ENCODE data around the gene SDR42E2.
"Not testable (repeated sequence)": the region's sequence is repeated elsewhere in the genome, so short reads cannot be mapped to it uniquely, and the experiment has no call there.

SDR42E2 gene

GRCh38 chr16:22171953-22172352 lies 9.6 kb downstream of the SDR42E2 start:
- Histone ChIP-seq H2AFZ (ENCODE audit: low read depth, low read length) (no peak overlapping the region), H3K27me3 (ENCODE audit: insufficient read depth, low read length) (no peaks in the 10 kb centered on the region), H3K9me3 (ENCODE audit: low read length) (no peaks in the 10 kb centered on the region), H3K4me1 (ENCODE audit: insufficient read depth, low read length) (no peaks in the 10 kb centered on the region), H3K36me3 (ENCODE audit: insufficient read depth, low read length) (no peaks in the 10 kb centered on the region), H3K4me3 (ENCODE audit: low read length) (no peak overlapping the region)

GRCh38 chr16:22172642-22173041 lies 10.3 kb downstream of the SDR42E2 start:
- not testable (repeated sequence) for H3K36me3 ChIP-seq (ENCODE audit: insufficient read depth, low read length); H3K27me3 ChIP-seq (ENCODE audit: insufficient read depth, low read length); H2AFZ ChIP-seq (ENCODE audit: low read depth, low read length); H3K4me3 ChIP-seq (ENCODE audit: low read length); H3K4me1 ChIP-seq (ENCODE audit: insufficient read depth, low read length); H3K9me3 ChIP-seq (ENCODE audit: low read length)

GRCh38 chr16:22174642-22175041 lies 12.3 kb downstream of the SDR42E2 start:
- no peaks in the 10 kb centered on the region for H3K36me3 ChIP-seq (ENCODE audit: insufficient read depth, low read length)
- no peaks in the 10 kb centered on the region for H3K9me3 ChIP-seq (ENCODE audit: low read length)
- H3K4me1 ChIP-seq (ENCODE audit: insufficient read depth, low read length) = no peaks in the 10 kb centered on the region
- no peak overlapping the region for H3K4me3 ChIP-seq (ENCODE audit: low read length)
- no peak overlapping the region for H2AFZ ChIP-seq (ENCODE audit: low read depth, low read length)
- H3K27me3 ChIP-seq (ENCODE audit: insufficient read depth, low read length) = no peaks in the 10 kb centered on the region

GRCh38 chr16:22177968-22178930 lies 15.9 kb downstream of the SDR42E2 start:
- H3K27me3 ChIP-seq (ENCODE audit: insufficient read depth, low read length) = peaks cover 4% of the 10 kb centered on the region

GRCh38 chr16:22181426-22181825 lies 19.1 kb downstream of the SDR42E2 start:
- H3K9me3 ChIP-seq (ENCODE audit: low read length) = no peaks in the 10 kb centered on the region
- H3K4me1 ChIP-seq (ENCODE audit: insufficient read depth, low read length) = no peaks in the 10 kb centered on the region
- H2AFZ ChIP-seq (ENCODE audit: low read depth, low read length) = no peak overlapping the region
- no peak overlapping the region for H3K4me3 ChIP-seq (ENCODE audit: low read length)
- no peaks in the 10 kb centered on the region for H3K36me3 ChIP-seq (ENCODE audit: insufficient read depth, low read length)
- H3K27me3 ChIP-seq (ENCODE audit: insufficient read depth, low read length) = peaks cover 4% of the 10 kb centered on the region

More at GRCh38 chr16:22177968-22178930, 15.9 kb downstream of the SDR42E2 start:
- H3K36me3 ChIP-seq (ENCODE audit: insufficient read depth, low read length) = no peaks in the 10 kb centered on the region
- no peak overlapping the region for H2AFZ ChIP-seq (ENCODE audit: low read depth, low read length)
- no peak overlapping the region for H3K4me3 ChIP-seq (ENCODE audit: low read length)
- H3K4me1 ChIP-seq (ENCODE audit: insufficient read depth, low read length) = no peaks in the 10 kb centered on the region
- H3K9me3 ChIP-seq (ENCODE audit: low read length) = no peaks in the 10 kb centered on the region

- peaks cover 4% of the 10 kb centered on the region for H3K27me3 ChIP-seq (ENCODE audit: insufficient read depth, low read length)
- H3K9me3 ChIP-seq (ENCODE audit: low read length) = no peaks in the 10 kb centered on the region
These were observed 19.5 kb downstream of the SDR42E2 start for GRCh38 chr16:22181843-22182242.

GRCh38 chr16:22183335-22183734 lies 21.0 kb downstream of the SDR42E2 start:
- Histone ChIP-seq H3K4me1 (ENCODE audit: insufficient read depth, low read length) (no peaks in the 10 kb centered on the region), H3K27me3 (ENCODE audit: insufficient read depth, low read length) (peaks cover 4% of the 10 kb centered on the region), H3K4me3 (ENCODE audit: low read length) (no peak overlapping the region), H3K9me3 (ENCODE audit: low read length) (no peaks in the 10 kb centered on the region), H2AFZ (ENCODE audit: low read depth, low read length) (no peak overlapping the region), H3K36me3 (ENCODE audit: insufficient read depth, low read length) (no peaks in the 10 kb centered on the region)

More at GRCh38 chr16:22181843-22182242, 19.5 kb downstream of the SDR42E2 start:
- Histone ChIP-seq H3K4me1 (ENCODE audit: insufficient read depth, low read length) (no peaks in the 10 kb centered on the region), H3K36me3 (ENCODE audit: insufficient read depth, low read length) (no peaks in the 10 kb centered on the region), H3K4me3 (ENCODE audit: low read length) (no peak overlapping the region), H2AFZ (ENCODE audit: low read depth, low read length) (no peak overlapping the region)

GRCh38 chr16:22183901-22184614 lies 21.8 kb downstream of the SDR42E2 start:
- Histone ChIP-seq H3K9me3 (ENCODE audit: low read length) (no peaks in the 10 kb centered on the region), H3K4me3 (ENCODE audit: low read length) (no peak overlapping the region), H3K27me3 (ENCODE audit: insufficient read depth, low read length) (peaks cover 4% of the 10 kb centered on the region), H3K36me3 (ENCODE audit: insufficient read depth, low read length) (no peaks in the 10 kb centered on the region), H2AFZ (ENCODE audit: low read depth, low read length) (no peak overlapping the region), H3K4me1 (ENCODE audit: insufficient read depth, low read length) (peaks cover 1% of the 10 kb centered on the region)

GRCh38 chr16:22184615-22184968 lies 22.3 kb downstream of the SDR42E2 start:
- no peaks in the 10 kb centered on the region for H3K9me3 ChIP-seq (ENCODE audit: low read length)
- H2AFZ ChIP-seq (ENCODE audit: low read depth, low read length) = no peak overlapping the region
- H3K4me1 ChIP-seq (ENCODE audit: insufficient read depth, low read length) = peaks cover 6% of the 10 kb centered on the region
- H3K27me3 ChIP-seq (ENCODE audit: insufficient read depth, low read length) = peaks cover 4% of the 10 kb centered on the region
- H3K4me3 ChIP-seq (ENCODE audit: low read length) = no peak overlapping the region
- H3K36me3 ChIP-seq (ENCODE audit: insufficient read depth, low read length) = no peaks in the 10 kb centered on the region

GRCh38 chr16:22186517-22186916 lies 24.2 kb downstream of the SDR42E2 start:
- H2AFZ ChIP-seq (ENCODE audit: low read depth, low read length) = no peak overlapping the region
- H3K4me3 ChIP-seq (ENCODE audit: low read length) = no peak overlapping the region
- no peaks in the 10 kb centered on the region for H3K9me3 ChIP-seq (ENCODE audit: low read length)
- H3K36me3 ChIP-seq (ENCODE audit: insufficient read depth, low read length) = no peaks in the 10 kb centered on the region
- peaks cover 1% of the 10 kb centered on the region for H3K27me3 ChIP-seq (ENCODE audit: insufficient read depth, low read length)
- peaks cover 13% of the 10 kb centered on the region for H3K4me1 ChIP-seq (ENCODE audit: insufficient read depth, low read length)

GRCh38 chr16:22188267-22188594 lies 25.9 kb downstream of the SDR42E2 start:
- no peak overlapping the region for H3K4me3 ChIP-seq (ENCODE audit: low read length)
- H3K36me3 ChIP-seq (ENCODE audit: insufficient read depth, low read length) = no peaks in the 10 kb centered on the region
- H2AFZ ChIP-seq (ENCODE audit: low read depth, low read length) = no peak overlapping the region
- H3K4me1 ChIP-seq (ENCODE audit: insufficient read depth, low read length) = peaks cover 18% of the 10 kb centered on the region
- no peaks in the 10 kb centered on the region for H3K27me3 ChIP-seq (ENCODE audit: insufficient read depth, low read length)
- H3K9me3 ChIP-seq (ENCODE audit: low read length) = no peaks in the 10 kb centered on the region

- Histone ChIP-seq H3K4me3 (ENCODE audit: low read length) (no peak overlapping the region), H3K27me3 (ENCODE audit: insufficient read depth, low read length) (no peaks in the 10 kb centered on the region), H3K4me1 (ENCODE audit: insufficient read depth, low read length) (peaks cover 18% of the 10 kb centered on the region), H2AFZ (ENCODE audit: low read depth, low read length) (no peak overlapping the region), H3K9me3 (ENCODE audit: low read length) (no peaks in the 10 kb centered on the region), H3K36me3 (ENCODE audit: insufficient read depth, low read length) (no peaks in the 10 kb centered on the region)
These were observed 26.5 kb downstream of the SDR42E2 start for GRCh38 chr16:22188595-22189442.
